Activated CD8-positive, alpha-beta memory T cell treated with anti-CD3 and anti-CD28 coated beads for 36 hours (primary cell): ENCODE data around the gene PRR20E. TPM values are rescaled to one million over a fixed set of nuclear protein-coding genes. Genes with fewer than 3 reads are reported as not detected.
"Not testable (repeated sequence)": the region's sequence is repeated elsewhere in the genome, so short reads cannot be mapped to it uniquely, and the experiment has no call there.

Experiments
- CTCF ChIA-PET: fragments of 350-600 bp; sonication (Branson Sonifier 250); formaldehyde crosslinking; loops from one replicate; lab custom pipeline; 2021; ENCODE audit warnings: antibody characterized with exemption; lab: Charles Lee
- POLR2A ChIA-PET: fragments of 350-600 bp; sonication (Branson Sonifier 250); formaldehyde crosslinking; loops from one replicate; lab custom pipeline; 2021; ENCODE audit warnings: antibody characterized with exemption; lab: Charles Lee
- total RNA-seq, 2 experiments: library from RNA; stranded (reverse); gene quantifications; one replicate each; pipeline ENCODE4 v1.2.3, GENCODE V29; 2021

The PRR20E gene
- not detected for total RNA-seq

DNA sequence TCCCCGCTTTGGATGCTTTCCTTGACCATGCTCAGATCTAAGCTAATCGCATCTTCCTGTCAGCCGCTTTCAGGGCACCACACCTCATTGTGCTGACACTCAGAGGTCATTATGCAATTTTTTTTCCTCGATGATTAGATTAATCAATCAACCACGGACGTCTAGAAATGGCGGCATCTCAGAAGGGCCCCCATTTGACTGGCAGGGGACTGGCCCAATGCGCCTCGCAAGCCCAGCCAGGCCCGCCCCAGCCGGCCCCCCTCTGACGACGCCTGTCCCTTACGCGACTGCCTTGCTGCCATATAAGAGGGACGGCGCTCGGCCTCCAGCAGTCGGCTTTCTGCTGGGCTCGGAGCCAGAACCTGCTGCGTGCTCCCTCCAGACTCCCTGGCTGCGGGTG is at the start of gene PRR20E:
Gene PRR20E, plus strand, starts transcription at position 301 of the 400 bp plus-strand sequence. CDS start 387 bp downstream, outside the sequence.
- POLR2A ChIA-PET, CTCF ChIA-PET: not testable (repeated sequence)

DNA sequence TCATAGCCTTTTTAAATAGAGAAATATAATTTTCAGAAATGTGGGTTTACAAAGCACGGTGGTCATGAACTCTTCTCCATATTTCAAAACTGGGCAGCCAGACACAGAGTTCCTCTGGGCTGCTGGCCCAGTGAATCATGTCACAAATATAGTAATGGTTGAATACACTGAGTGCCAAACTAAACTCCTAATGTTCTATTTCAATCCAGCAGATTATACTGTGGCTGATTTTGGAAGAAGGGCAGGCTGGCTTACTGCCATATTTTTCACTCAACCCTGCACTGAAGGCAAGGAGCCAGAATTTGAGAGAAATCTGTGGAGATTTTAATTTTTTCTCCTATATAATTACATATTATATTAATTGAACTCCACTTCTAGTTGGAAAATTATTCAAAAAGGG is 43.3 kb upstream of the PRR20E start:
- ChIA-PET POLR2A (no interaction called here), CTCF (no interaction called here)

DNA sequence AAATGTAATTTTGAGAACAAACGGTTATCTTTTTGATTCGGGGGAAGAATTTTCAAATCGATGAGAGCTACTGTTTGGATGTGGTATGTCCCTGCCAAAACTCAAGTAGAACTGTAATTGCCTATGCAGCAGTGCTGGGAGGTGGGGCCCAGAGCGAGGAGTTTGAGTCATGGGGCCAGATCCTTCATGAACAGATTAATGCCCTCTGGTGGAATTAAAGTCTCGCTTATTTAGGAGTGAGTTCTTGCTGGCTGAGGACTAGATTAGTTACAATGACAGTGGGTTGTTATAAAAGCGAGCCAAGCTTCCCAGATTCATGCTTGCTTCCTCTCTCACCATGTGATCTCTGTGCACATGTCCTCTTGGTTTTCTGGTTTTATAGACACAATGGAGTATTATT is 38.1 kb upstream of the PRR20E start:
- ChIA-PET POLR2A (no interaction called here), CTCF (no interaction called here)

DNA sequence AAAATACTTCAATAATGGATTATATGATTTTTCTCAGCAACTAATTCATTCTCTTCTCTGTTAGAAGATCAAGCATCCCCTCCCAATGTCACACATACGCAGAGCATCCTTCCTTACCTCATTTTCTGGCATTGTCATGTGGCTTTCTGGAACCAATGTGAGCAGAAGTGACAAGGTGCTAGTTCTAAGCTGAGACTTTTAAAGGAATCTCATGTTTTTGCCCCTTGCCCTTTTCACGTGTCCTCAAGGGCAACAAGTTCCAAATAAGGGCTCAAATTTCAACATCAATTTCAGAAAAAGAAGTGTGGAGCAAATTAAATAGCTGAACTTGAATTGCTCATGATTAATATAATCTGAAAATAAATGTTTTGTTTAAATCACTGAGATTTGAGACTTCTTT is 30.9 kb upstream of the PRR20E start:
- ChIA-PET CTCF (no interaction called here), POLR2A (no interaction called here)

DNA sequence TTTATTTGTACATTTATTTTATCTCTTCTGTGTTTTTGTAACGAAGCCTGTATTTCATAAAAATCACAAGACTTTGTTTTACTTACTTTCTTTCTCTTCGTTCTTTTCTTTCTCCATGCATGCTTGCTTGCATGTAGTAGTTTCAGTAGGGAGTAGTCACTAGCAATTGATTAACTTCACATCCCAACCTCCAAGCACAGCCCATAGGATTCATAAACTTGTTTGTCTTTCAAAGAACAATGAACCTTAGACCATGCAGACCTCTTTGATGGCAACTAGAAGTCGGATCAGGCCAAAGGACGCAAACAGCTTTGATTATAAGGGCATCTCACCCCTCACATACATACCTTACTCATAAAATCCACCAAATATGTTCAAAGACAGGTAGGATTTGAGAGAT is 29.4 kb upstream of the PRR20E start:
- POLR2A ChIA-PET: no interaction called here
- CTCF ChIA-PET: no interaction called here

DNA sequence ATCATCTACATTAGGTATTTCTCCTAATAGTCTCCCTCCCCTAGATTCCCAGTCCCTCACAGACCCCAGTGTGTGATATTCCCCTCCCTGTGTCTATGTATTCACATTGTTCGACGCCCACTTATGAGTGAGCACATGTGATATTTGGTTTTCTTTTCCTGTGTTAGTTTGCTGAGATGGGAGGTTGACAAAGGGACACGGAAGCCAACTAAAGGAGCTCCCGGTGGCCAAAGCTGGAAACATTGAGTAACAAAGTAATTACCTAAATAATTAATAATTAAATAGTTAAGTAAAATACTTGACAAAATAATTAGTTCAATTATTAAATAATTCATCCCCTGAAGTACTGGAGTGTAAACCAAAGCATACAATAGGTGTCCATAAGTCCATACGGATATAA is 28.0 kb upstream of the PRR20E start:
- CTCF ChIA-PET: no interaction called here

DNA sequence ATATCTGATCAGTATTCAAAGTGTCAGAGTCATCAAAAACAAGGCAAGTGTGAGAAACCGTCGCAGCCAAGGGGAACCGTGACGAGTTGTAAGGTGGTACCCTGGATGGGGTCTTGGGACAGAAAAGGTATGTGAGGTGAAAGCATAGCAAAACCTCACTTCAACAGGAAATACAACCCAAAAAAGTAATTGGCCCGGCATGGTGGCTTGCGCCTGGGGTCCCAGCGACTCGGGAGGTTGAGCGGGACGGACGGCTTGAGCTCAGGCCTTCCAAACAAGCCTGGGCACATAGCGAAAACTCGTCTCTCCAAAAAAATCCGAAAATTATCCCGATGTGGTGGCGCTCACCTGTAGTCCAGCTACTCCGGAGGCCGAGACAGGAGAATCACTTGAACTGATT is 27.2 kb upstream of the PRR20E start:
- CTCF ChIA-PET: not testable (repeated sequence)

More for the DNA sequence above, 28.0 kb upstream of the PRR20E start:
- POLR2A ChIA-PET: no interaction called here

DNA sequence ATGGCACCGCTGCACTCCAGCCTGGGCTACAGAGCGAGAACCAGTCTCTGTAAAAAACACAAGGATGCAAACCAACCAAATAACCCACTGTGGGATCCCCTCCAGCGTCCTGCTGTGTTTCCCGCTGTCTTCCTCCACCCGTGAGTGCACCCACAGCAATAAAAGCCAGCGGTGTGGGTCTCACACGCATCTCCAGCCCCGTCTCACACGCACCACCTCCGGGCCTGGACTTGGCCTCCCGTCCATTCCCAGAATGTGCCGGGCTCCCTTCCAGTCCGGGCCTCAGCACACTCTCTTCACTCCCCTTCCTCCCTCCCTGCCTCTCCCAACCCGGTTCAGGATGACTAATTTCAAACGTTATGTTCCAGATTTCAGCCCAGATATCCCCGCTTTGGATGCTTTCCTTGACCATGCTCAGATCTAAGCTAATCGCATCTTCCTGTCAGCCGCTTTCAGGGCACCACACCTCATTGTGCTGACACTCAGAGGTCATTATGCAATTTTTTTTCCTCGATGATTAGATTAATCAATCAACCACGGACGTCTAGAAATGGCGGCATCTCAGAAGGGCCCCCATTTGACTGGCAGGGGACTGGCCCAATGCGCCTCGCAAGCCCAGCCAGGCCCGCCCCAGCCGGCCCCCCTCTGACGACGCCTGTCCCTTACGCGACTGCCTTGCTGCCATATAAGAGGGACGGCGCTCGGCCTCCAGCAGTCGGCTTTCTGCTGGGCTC is 26.6 kb upstream of the PRR20E start, which contains the start of gene PRR20A:
Gene PRR20A, plus strand, starts transcription at position 684 of the 734 bp plus-strand sequence. CDS start 387 bp downstream, outside the sequence.
- CTCF ChIA-PET: not testable (repeated sequence)

More for the DNA sequence above, 27.2 kb upstream of the PRR20E start:
- POLR2A ChIA-PET: not testable (repeated sequence)

DNA sequence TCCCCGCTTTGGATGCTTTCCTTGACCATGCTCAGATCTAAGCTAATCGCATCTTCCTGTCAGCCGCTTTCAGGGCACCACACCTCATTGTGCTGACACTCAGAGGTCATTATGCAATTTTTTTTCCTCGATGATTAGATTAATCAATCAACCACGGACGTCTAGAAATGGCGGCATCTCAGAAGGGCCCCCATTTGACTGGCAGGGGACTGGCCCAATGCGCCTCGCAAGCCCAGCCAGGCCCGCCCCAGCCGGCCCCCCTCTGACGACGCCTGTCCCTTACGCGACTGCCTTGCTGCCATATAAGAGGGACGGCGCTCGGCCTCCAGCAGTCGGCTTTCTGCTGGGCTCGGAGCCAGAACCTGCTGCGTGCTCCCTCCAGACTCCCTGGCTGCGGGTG is 19.8 kb upstream of the PRR20E start, which contains the start of gene PRR20B:
Gene PRR20B, plus strand, starts transcription at position 301 of the 400 bp plus-strand sequence. CDS start 387 bp downstream, outside the sequence.
- CTCF ChIA-PET, POLR2A ChIA-PET: not testable (repeated sequence)

More for the DNA sequence above, 26.6 kb upstream of the PRR20E start, which contains the start of gene PRR20A:
- POLR2A ChIA-PET: not testable (repeated sequence)

DNA sequence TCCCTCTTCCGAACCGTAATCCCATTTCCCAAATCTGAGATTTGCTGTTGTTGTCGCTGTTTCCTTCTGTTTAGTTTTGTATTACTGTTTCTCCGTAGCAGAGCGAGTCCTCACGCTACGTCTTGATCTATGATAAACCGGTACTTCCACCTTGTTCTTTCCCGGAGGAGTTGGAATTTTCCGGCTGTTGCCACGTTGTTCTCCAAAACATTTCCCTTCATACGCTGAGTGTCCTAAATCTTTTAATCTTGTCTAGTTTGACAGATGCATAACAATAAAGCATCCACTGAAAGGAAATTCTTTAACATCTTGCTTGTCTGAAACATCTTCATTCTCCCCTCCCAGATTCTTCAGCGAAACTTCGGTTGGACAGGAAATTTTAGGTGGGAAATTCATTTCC is 18.9 kb upstream of the PRR20E start:
- POLR2A ChIA-PET, CTCF ChIA-PET: not testable (repeated sequence)

DNA sequence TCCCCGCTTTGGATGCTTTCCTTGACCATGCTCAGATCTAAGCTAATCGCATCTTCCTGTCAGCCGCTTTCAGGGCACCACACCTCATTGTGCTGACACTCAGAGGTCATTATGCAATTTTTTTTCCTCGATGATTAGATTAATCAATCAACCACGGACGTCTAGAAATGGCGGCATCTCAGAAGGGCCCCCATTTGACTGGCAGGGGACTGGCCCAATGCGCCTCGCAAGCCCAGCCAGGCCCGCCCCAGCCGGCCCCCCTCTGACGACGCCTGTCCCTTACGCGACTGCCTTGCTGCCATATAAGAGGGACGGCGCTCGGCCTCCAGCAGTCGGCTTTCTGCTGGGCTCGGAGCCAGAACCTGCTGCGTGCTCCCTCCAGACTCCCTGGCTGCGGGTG is 13.2 kb upstream of the PRR20E start, which contains the start of gene PRR20C:
Gene PRR20C, plus strand, starts transcription at position 301 of the 400 bp plus-strand sequence. CDS start 387 bp downstream, outside the sequence.
- POLR2A ChIA-PET, CTCF ChIA-PET: not testable (repeated sequence)

DNA sequence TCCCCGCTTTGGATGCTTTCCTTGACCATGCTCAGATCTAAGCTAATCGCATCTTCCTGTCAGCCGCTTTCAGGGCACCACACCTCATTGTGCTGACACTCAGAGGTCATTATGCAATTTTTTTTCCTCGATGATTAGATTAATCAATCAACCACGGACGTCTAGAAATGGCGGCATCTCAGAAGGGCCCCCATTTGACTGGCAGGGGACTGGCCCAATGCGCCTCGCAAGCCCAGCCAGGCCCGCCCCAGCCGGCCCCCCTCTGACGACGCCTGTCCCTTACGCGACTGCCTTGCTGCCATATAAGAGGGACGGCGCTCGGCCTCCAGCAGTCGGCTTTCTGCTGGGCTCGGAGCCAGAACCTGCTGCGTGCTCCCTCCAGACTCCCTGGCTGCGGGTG is 6.7 kb upstream of the PRR20E start, which contains the start of gene PRR20D:
Gene PRR20D, plus strand, starts transcription at position 301 of the 400 bp plus-strand sequence. CDS start 387 bp downstream, outside the sequence.
- POLR2A ChIA-PET, CTCF ChIA-PET: not testable (repeated sequence)

DNA sequence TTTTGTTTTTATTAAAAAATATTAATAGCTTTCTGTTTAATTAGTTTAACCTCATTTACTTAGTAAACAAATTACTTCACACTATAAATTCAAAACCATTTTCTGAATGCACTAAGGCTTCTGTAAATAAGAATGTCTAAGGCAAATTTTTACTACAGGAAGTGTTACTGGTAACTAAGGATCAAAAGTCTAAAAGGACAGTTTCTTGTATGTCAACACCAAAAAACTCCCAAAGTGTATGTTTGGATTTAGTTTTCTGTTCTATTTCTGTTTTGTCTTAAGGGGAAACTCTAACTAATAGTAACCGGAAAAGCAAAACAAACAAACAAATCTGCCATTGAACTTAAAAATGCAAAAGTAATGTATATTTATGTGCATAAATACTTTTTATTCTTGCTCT is 24.7 kb downstream of the PRR20E start:
- POLR2A ChIA-PET: no interaction called here
- CTCF ChIA-PET: no interaction called here

DNA sequence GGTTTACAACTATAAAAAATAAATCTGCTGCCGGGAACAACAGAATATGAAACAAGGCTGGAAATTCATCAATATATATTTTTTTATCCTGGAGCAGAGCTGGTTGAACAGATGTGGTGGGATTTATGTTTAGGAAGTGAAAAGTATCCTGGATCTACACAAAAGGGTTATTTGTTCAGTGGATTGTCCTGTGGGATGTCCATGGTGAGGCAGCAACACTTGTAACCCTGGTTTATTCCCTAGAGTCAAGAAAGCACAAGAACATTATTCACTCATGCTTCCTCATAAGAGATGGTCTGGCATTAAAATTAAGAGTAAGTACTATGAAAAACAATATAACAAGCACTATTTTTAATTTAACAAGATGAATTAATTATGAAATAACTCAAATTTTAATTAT is 46.0 kb downstream of the PRR20E start:
- CTCF ChIA-PET: no interaction called here
- POLR2A ChIA-PET: no interaction called here

Other genes with a start within 250 kb of the PRR20E start
- gene PRR20A, start 26.3 kb upstream of the PRR20E start, total RNA-seq: not detected
- not detected for gene PRR20B, start 19.7 kb upstream of the PRR20E start, total RNA-seq
- gene PRR20C, start 13.1 kb upstream of the PRR20E start, total RNA-seq: not detected
- not detected for gene PRR20D, start 6.6 kb upstream of the PRR20E start, total RNA-seq